Colon (tissue), 2 donors: Measurements from ENCODE around the gene GRIN2A.

Source experiments
- FAIRE-seq: peaks from 2 replicates; lab custom pipeline; 2012; peaks lifted over from hg19 to GRCh38; lab: Jason Lieb, UNC
- donor health status: control.
- donor health status: control.

The GRIN2A gene

GRCh38 chr16:10182222-10183053 lies at the start of gene GRIN2A:
GRIN2A (minus strand) TSS chr16:10182428; CDS start chr16:10180411, 2,017 bp downstream.
- FAIRE-seq = no peak

GRCh38 chr16:10231563-10231962 lies 49.3 kb upstream of the GRIN2A start:
- FAIRE-seq = no peak

- FAIRE-seq = no peak
Observed at GRCh38 chr16:10228779-10229178, 46.6 kb upstream of the GRIN2A start.

- FAIRE-seq = no peak
Observed at GRCh38 chr16:10226987-10227306, 44.7 kb upstream of the GRIN2A start.

- FAIRE-seq = no peak
Observed at GRCh38 chr16:10226141-10226986, 44.1 kb upstream of the GRIN2A start.

GRCh38 chr16:10225653-10226052 lies 43.4 kb upstream of the GRIN2A start:
- no peak for FAIRE-seq

- no peak for FAIRE-seq
Observed at GRCh38 chr16:10224850-10225249, 42.6 kb upstream of the GRIN2A start.

- no peak for FAIRE-seq
Observed at GRCh38 chr16:10220942-10221341, 38.7 kb upstream of the GRIN2A start.

- no peak for FAIRE-seq
Observed at GRCh38 chr16:10219742-10220141, 37.5 kb upstream of the GRIN2A start.

- no peak for FAIRE-seq
Observed at GRCh38 chr16:10218490-10219206, 36.4 kb upstream of the GRIN2A start.

GRCh38 chr16:10213748-10214147 lies 31.5 kb upstream of the GRIN2A start:
- FAIRE-seq = no peak

GRCh38 chr16:10210944-10211343 lies 28.7 kb upstream of the GRIN2A start:
- no peak for FAIRE-seq

- no peak for FAIRE-seq
Observed at GRCh38 chr16:10206865-10207264, 24.6 kb upstream of the GRIN2A start.

- FAIRE-seq = no peak
Observed at GRCh38 chr16:10206215-10206614, 24.0 kb upstream of the GRIN2A start.

- no peak for FAIRE-seq
Observed at GRCh38 chr16:10205688-10206087, 23.5 kb upstream of the GRIN2A start.

GRCh38 chr16:10202649-10203048 lies 20.4 kb upstream of the GRIN2A start:
- FAIRE-seq = no peak

- no peak for FAIRE-seq
Observed at GRCh38 chr16:10200637-10201586, 18.7 kb upstream of the GRIN2A start.

- no peak for FAIRE-seq
Observed at GRCh38 chr16:10196999-10197398, 14.8 kb upstream of the GRIN2A start.

- FAIRE-seq = no peak
Observed at GRCh38 chr16:10191096-10191495, 8.9 kb upstream of the GRIN2A start.

GRCh38 chr16:10189861-10190390 lies 7.7 kb upstream of the GRIN2A start:
- no peak for FAIRE-seq

GRCh38 chr16:10188236-10188635 lies 6.0 kb upstream of the GRIN2A start:
- no peak for FAIRE-seq
